ENCODE data around the gene UBE2D2. TPM values are rescaled to one million over a fixed set of nuclear protein-coding genes. Genes with fewer than 3 reads are reported as not detected.
A peak's percentile ranks its signal among the peaks of the same experiment; 100 is the strongest.

UBE2D2 gene
- total and polyA plus RNA-seq, 2 experiments from 2014 or later: 88.8 to 129 TPM

DNA sequence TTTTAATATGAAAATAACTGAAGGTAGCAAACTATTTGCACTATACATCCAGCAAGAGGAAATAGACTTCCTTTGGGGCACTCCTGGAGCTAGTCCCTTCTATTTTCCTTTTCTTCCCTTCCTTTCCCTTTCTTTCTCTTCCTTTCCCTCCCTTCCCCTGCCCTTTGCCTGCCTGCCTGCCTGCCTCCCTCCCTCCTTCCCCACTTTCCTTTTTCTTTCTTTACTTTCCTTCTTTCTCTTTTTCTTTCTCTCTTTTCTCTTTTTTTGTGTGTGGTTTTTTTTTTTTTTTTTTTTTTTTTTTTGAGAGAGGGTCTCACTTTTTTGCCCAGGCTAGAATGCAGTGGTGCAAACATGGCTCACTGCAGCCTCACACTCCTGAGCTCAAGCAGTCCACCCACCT lies 69.7 kb downstream of the UBE2D2 start:
- H3K4me3 ChIP-seq: no peak overlapping the region
- in situ Hi-C loops (cut with MboI): loop anchor here (5.0 kb wide), 1 partner anchor 131 kb away; no protein-coding TSS in a partner anchor
- TF ChIP-seq EZH2phosphoT487 (IDR thresholded peaks at IDR 0.05; ENCODE audit: insufficient read depth, low read depth): no peak
- no peak for TF ChIP-seq EZH2 (IDR thresholded peaks at IDR 0.05; ENCODE audit: insufficient read depth, poor library complexity, severe bottlenecking)

DNA sequence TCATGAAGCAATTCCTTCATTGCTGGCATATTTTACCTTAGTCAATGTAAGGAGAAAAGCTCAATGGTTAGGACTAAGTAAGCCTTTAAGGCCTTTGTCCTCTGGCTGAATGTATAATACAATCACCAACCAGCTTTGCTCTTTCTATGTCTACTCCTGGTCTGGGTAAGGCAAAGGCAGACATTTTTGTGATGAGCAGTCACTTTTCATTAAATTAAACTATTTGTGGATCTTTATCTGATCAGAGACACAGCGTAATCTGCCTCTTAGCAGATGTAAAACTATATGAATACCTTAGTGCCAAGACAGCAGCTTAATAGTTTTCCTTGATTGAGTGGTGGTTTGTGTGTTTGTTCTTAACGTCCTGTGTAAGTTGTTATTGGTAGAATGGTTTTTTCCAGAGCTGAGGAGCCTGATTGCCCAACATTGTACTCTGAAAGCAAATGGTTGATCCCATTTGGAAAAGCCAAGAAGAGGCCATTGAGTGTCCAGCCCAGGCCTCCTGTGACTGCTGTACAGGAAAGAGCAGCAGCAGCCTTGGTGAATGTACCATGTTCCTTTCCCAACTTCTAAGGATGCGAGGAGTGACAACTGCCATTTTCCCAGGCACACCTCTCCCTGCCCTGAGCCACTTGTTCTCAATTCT lies 70.5 kb downstream of the UBE2D2 start:
- peaks cover 13% of the 10 kb centered on the region for H3K4me1 ChIP-seq (ENCODE audit: insufficient read depth)
- no peaks in the 10 kb centered on the region for H3K9me3 ChIP-seq (ENCODE audit: low read depth)
- no peak overlapping the region for H3K4me2 ChIP-seq (ENCODE audit: unreplicated experiment)
- 69% methylated on average over 3 of the region's 3 CpGs for WGBS, 2 experiments (ENCODE audit: low coverage in 1 of 2, low lambda C conversion rate in 2 of 2, missing lambda C conversion rate in 2 of 2)
- DNase-seq: no peak
- no peaks in the 10 kb centered on the region for H4K20me1 ChIP-seq (ENCODE audit: insufficient read depth)
- in situ Hi-C loops (cut with MboI): loop anchor here (5.0 kb wide), 1 partner anchor 131 kb away; no protein-coding TSS in a partner anchor
- H3K9ac ChIP-seq: no peak overlapping the region
- H3K36me3 ChIP-seq (ENCODE audit: low read depth): peaks cover 10% of the 10 kb centered on the region; the same call in 1 of the 2 replicates
- peaks cover 11% of the 10 kb centered on the region; the same call in 1 of the 2 replicates for H3K79me2 ChIP-seq (ENCODE audit: insufficient read depth)
- H2AFZ ChIP-seq: no peak overlapping the region
- no peak overlapping the region for H3K27ac ChIP-seq
- peaks cover 53% of the 10 kb centered on the region for H3F3A ChIP-seq (ENCODE audit: insufficient read depth)
- no peaks in the 10 kb centered on the region for H3K9me2 ChIP-seq (ENCODE audit: insufficient read depth)
- TF ChIP-seq EZH2 (IDR thresholded peaks at IDR 0.05; ENCODE audit: insufficient read depth, poor library complexity, severe bottlenecking) (no peak), EZH2phosphoT487 (IDR thresholded peaks at IDR 0.05; ENCODE audit: insufficient read depth, low read depth) (no peak)
- H3K4me3 ChIP-seq: no peak overlapping the region
- H3K27me3 ChIP-seq (replicated peaks; ENCODE audit: insufficient read depth): no peaks in the 10 kb centered on the region

More for the DNA sequence above, 69.7 kb downstream of the UBE2D2 start:
- Histone ChIP-seq H3K9me2 (ENCODE audit: insufficient read depth) (no peaks in the 10 kb centered on the region), H3K4me1 (ENCODE audit: insufficient read depth) (peaks cover 5% of the 10 kb centered on the region), H3K36me3 (ENCODE audit: low read depth) (peaks cover 18% of the 10 kb centered on the region; the same call in 1 of the 2 replicates), H3K9me3 (ENCODE audit: low read depth) (no peaks in the 10 kb centered on the region), H3K4me2 (ENCODE audit: unreplicated experiment) (no peak overlapping the region), H3K9ac (no peak overlapping the region), H4K20me1 (ENCODE audit: insufficient read depth) (no peaks in the 10 kb centered on the region), H3K79me2 (ENCODE audit: insufficient read depth) (peaks cover 7% of the 10 kb centered on the region; the same call in 1 of the 2 replicates), H3F3A (ENCODE audit: insufficient read depth) (peaks cover 45% of the 10 kb centered on the region), H3K27ac (no peak overlapping the region), H3K27me3 (replicated peaks; ENCODE audit: insufficient read depth) (no peaks in the 10 kb centered on the region), H2AFZ (no peak overlapping the region)
- DNase-seq: no peak

DNA sequence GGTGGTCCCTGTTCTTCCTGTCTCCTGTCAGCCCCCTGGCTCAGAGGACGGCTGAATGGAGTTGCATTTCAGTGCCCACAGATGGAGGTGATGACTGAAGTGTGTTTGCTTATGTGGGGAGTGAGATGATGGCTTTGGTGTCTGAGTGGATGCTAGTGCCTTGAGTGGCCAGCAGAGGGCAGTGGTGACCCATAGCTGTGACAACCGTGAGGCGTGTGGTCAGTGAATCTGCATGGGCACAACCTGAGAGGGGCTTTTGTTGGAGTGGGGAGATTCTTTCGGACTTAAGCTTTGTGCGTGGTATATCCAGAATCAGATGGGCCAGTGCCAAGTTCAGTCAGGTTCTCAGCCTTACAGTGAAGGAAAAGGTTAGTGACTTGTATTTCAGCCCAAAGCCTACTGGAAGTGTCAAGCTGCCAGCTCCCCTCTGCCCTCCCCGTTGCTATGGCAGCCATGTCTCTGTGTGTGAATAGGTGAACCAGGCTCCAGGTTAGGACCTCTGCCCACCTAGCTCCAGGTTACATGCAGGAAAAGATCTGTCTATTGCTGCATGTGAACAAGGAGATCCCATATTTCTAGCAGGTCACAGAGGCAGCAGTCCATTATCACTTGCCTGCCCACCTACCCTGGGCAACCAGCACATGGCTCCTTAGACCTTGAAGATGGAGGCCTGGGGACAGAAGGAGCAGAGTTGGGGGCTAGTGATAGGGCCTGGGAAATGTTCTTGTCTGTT lies 72.3 kb downstream of the UBE2D2 start:
- DNase-seq: peak; percentile 78
- H4K20me1 ChIP-seq (ENCODE audit: insufficient read depth): no peaks in the 10 kb centered on the region
- peaks cover 25% of the 10 kb centered on the region for H3K4me1 ChIP-seq (ENCODE audit: insufficient read depth)
- no peaks in the 10 kb centered on the region for H3K9me2 ChIP-seq (ENCODE audit: insufficient read depth)
- H3F3A ChIP-seq (ENCODE audit: insufficient read depth): peaks cover 57% of the 10 kb centered on the region
- H3K27ac ChIP-seq: no peak overlapping the region
- no peak overlapping the region for H3K4me3 ChIP-seq
- H3K27me3 ChIP-seq (replicated peaks; ENCODE audit: insufficient read depth): no peaks in the 10 kb centered on the region
- no peak for TF ChIP-seq EZH2phosphoT487 (IDR thresholded peaks at IDR 0.05; ENCODE audit: insufficient read depth, low read depth)
- no peak for TF ChIP-seq EZH2 (IDR thresholded peaks at IDR 0.05; ENCODE audit: insufficient read depth, poor library complexity, severe bottlenecking)
- H3K9ac ChIP-seq: no peak overlapping the region
- in situ Hi-C loops (cut with MboI): loop anchor here (5.0 kb wide), 1 partner anchor 129 kb away; no protein-coding TSS in a partner anchor
- no peaks in the 10 kb centered on the region for H3K9me3 ChIP-seq (ENCODE audit: low read depth)
- no peak overlapping the region for H2AFZ ChIP-seq
- H3K79me2 ChIP-seq (ENCODE audit: insufficient read depth): peaks cover 13% of the 10 kb centered on the region; the same call in 1 of the 2 replicates
- H3K36me3 ChIP-seq (ENCODE audit: low read depth): peaks cover 2% of the 10 kb centered on the region; the same call in 1 of the 2 replicates
- H3K4me2 ChIP-seq (ENCODE audit: unreplicated experiment): no peak overlapping the region
- WGBS, 2 experiments (ENCODE audit: low coverage in 1 of 2, low lambda C conversion rate in 2 of 2, missing lambda C conversion rate in 2 of 2): 3 to 8% methylated on average over 6 of the region's 6 CpGs

DNA sequence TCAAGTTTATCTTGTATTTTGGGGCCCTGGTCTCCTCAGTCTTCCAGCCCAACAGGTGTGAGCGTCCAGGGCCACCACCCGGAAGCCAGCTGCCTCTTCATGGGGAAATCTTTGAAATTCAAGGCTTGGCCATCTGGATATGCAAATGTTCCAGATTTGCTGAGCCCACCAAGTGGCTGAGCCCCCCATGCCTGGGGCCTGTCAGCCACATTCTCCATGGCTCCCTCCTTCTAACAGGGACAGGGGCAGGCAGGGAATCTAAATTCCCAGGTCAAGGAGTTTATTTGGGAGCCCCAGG lies 72.8 kb downstream of the UBE2D2 start:
- peaks cover 30% of the 10 kb centered on the region for H3K4me1 ChIP-seq (ENCODE audit: insufficient read depth)
- in situ Hi-C loops (cut with MboI): loop anchor here (5.0 kb wide), 1 partner anchor 128 kb away; no protein-coding TSS in a partner anchor
- no peak for DNase-seq
- no peaks in the 10 kb centered on the region for H3K27me3 ChIP-seq (replicated peaks; ENCODE audit: insufficient read depth)
- H3K9me3 ChIP-seq (ENCODE audit: low read depth): no peaks in the 10 kb centered on the region
- no peak overlapping the region for H3K27ac ChIP-seq
- H3K36me3 ChIP-seq (ENCODE audit: low read depth): peaks cover 2% of the 10 kb centered on the region; the same call in 1 of the 2 replicates
- 65 to 76% methylated on average over 2 of the region's 2 CpGs for WGBS, 2 experiments (ENCODE audit: low coverage in 1 of 2, low lambda C conversion rate in 2 of 2, missing lambda C conversion rate in 2 of 2)
- no peaks in the 10 kb centered on the region for H4K20me1 ChIP-seq (ENCODE audit: insufficient read depth)
- H3K4me2 ChIP-seq (ENCODE audit: unreplicated experiment): no peak overlapping the region
- H3K4me3 ChIP-seq: no peak overlapping the region
- TF ChIP-seq EZH2 (IDR thresholded peaks at IDR 0.05; ENCODE audit: insufficient read depth, poor library complexity, severe bottlenecking) (no peak), EZH2phosphoT487 (IDR thresholded peaks at IDR 0.05; ENCODE audit: insufficient read depth, low read depth) (no peak)
- H3K9me2 ChIP-seq (ENCODE audit: insufficient read depth): no peaks in the 10 kb centered on the region
- peaks cover 54% of the 10 kb centered on the region for H3F3A ChIP-seq (ENCODE audit: insufficient read depth)
- no peak overlapping the region for H2AFZ ChIP-seq
- H3K9ac ChIP-seq: no peak overlapping the region
- H3K79me2 ChIP-seq (ENCODE audit: insufficient read depth): peaks cover 13% of the 10 kb centered on the region; the same call in 1 of the 2 replicates

All from GM23248 (cell line).